Nephron (organoid): ENCODE data around the gene PDE11A.

Experiments
- H3K27ac Mint-ChIP-seq, 3 experiments: 2 replicates each; pipeline ENCODE4 v1.8.0; 2020; ENCODE audit warnings: mixed read lengths in 3 of 3, mild to moderate bottlenecking in 2 of 3, moderate library complexity in 1 of 3
- H3K27me3 Mint-ChIP-seq: 2 replicates; pipeline ENCODE4 v1.8.0; 2021; ENCODE audit warnings: low read depth, mild to moderate bottlenecking, moderate library complexity, mixed read lengths
- H3K36me3 Mint-ChIP-seq: 2 replicates; pipeline ENCODE4 v1.8.0; 2020; ENCODE audit warnings: low read depth, mixed read lengths
- H3K4me1 Mint-ChIP-seq: 2 replicates; pipeline ENCODE4 v1.8.0; 2020; ENCODE audit warnings: mixed read lengths
- H3K4me3 Mint-ChIP-seq, 3 experiments: 2 replicates each; pipeline ENCODE4 v1.8.0; 2020; ENCODE audit warnings: mild to moderate bottlenecking in 3 of 3, mixed read lengths in 3 of 3, moderate library complexity in 2 of 3
- H3K9me3 Mint-ChIP-seq: 2 replicates; pipeline ENCODE4 v1.8.0; 2020; ENCODE audit warnings: mixed read lengths
- TF ChIP-seq, protein P1 (sequence below), 3 experiments: fragments of 200-600 bp; sonication (generic); IDR thresholded peaks; one replicate each; pipeline ENCODE4 v1.5.0; 2021; ENCODE audit warnings: antibody characterized with exemption in 3 of 3; ENCODE audit not compliant: unreplicated experiment in 3 of 3

Gene PDE11A

DNA sequence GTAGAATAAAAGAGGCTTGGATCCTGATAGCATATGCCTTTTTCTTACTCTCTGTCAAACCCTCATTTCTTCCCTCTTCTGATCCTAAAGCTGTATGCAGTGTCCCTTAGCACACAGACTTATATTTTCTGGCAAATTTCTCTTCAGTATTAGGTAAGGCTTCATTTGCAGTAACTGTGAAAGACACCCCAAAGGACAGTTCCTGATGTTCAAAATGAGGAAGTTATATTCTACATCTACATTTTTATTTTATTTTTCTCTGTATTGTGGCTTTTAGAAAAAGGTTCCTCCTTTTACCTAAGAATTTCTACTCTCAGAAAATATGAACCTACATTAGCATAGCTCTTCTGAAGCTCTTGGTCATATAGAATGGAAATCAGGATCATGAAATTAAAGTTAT is 261.7 kb downstream of the PDE11A start:
- Mint-ChIP-seq H3K4me3 (no peak overlapping the region), H3K27me3 (no peaks in the 10 kb centered on the region), H3K27ac (no peak overlapping the region), H3K9me3 (peaks cover 4% of the 10 kb centered on the region), H3K4me1 (no peaks in the 10 kb centered on the region), H3K36me3 (no peaks in the 10 kb centered on the region)
- TF ChIP-seq, protein P1, sequence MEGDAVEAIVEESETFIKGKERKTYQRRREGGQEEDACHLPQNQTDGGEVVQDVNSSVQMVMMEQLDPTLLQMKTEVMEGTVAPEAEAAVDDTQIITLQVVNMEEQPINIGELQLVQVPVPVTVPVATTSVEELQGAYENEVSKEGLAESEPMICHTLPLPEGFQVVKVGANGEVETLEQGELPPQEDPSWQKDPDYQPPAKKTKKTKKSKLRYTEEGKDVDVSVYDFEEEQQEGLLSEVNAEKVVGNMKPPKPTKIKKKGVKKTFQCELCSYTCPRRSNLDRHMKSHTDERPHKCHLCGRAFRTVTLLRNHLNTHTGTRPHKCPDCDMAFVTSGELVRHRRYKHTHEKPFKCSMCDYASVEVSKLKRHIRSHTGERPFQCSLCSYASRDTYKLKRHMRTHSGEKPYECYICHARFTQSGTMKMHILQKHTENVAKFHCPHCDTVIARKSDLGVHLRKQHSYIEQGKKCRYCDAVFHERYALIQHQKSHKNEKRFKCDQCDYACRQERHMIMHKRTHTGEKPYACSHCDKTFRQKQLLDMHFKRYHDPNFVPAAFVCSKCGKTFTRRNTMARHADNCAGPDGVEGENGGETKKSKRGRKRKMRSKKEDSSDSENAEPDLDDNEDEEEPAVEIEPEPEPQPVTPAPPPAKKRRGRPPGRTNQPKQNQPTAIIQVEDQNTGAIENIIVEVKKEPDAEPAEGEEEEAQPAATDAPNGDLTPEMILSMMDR (IDR thresholded peaks at IDR 0.05; ENCODE audit: unreplicated experiment in 3 of 3), result no peak

DNA sequence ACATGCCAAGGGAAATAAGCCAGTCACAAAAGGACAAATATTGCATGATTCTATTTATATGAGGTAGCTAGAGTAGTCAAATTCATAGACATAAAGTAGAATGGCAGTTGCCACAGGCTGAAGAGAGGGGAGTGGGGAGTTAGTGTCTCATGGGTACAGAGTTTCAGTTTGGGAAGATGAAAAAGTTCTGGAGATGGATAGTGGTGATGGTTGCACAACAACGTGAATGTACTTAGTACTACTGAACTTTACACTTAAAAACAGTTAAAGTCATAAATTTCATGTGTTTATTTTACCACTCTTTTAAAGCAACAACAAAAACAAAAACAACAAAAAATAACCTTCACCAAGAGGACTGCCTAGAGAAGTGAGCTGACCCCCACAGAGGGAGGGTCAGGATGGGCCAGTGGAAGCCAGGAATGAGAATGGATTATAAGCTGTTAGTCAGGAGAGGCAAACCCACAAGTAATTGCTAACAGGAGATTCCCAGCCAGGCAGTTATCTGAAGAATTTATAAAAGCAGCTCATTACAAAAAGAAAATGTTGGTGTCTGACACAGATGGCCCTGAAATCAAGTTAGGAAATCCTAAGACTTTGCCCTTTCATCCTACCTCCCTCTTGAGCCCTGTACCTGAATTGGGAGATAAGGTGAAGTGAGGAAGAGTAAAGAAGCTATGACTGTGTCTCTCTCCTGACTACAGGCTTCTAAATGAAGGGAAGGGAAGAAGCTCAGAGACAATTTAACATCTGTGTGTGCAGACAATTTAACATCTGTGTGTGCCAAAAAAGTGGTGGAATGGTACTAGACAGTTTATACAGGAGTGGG is 263.4 kb downstream of the PDE11A start:
- H3K27ac Mint-ChIP-seq, result no peak overlapping the region
- no peaks in the 10 kb centered on the region for H3K27me3 Mint-ChIP-seq

DNA sequence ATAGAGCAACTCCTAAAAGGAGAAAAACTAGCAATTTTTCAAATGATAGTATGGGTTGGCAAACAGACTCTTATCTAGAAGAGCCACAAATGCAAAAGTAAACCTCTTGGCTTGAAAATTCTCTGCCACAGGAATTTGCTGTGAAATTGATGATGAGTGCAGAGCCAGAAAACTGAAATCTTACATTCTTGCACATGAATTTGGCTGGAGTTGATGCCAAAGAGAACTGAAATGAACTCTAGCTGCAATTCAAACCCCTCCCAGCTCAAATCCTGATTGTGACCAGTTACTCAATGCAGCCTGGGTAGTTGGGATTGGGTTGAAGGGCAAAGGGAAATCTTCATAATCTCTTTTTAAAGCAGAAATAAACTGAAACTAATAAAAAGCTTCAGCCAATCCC is 266.6 kb downstream of the PDE11A start:
- no peaks in the 10 kb centered on the region for H3K27me3 Mint-ChIP-seq
- H3K27ac Mint-ChIP-seq, result no peak overlapping the region
- H3K4me1 Mint-ChIP-seq, result no peaks in the 10 kb centered on the region
- H3K36me3 Mint-ChIP-seq, result no peaks in the 10 kb centered on the region
- no peak overlapping the region for H3K4me3 Mint-ChIP-seq
- TF ChIP-seq, protein P1 (IDR thresholded peaks at IDR 0.05; ENCODE audit: unreplicated experiment in 3 of 3), result no peak
- peaks cover 8% of the 10 kb centered on the region for H3K9me3 Mint-ChIP-seq

More for the DNA sequence above, 263.4 kb downstream of the PDE11A start:
- H3K4me1 Mint-ChIP-seq, result no peaks in the 10 kb centered on the region
- H3K4me3 Mint-ChIP-seq, result no peak overlapping the region
- no peaks in the 10 kb centered on the region for H3K36me3 Mint-ChIP-seq
- TF ChIP-seq, protein P1 (IDR thresholded peaks at IDR 0.05; ENCODE audit: unreplicated experiment in 3 of 3), result no peak
- peaks cover 8% of the 10 kb centered on the region for H3K9me3 Mint-ChIP-seq

DNA sequence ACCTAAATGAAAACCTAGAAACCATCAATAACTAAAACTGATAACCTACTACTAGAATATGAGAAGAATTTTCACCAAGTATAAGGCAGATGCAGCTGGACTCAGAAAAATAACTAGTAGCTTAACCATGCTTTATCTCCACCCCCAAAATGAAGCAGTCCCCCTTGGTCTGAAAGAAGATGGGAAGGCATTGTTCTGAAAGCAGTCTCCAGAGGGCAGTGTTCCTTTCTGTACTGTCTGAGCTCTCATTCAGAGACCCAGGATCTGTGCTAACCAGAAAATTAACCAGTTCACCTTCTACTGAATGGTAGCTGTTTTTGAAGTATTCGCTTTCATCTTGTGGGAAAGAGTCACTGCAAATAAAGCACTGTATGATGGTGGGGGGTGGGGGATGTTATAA is 273.0 kb downstream of the PDE11A start:
- Mint-ChIP-seq H3K4me3 (no peak overlapping the region), H3K27ac (no peak overlapping the region)

DNA sequence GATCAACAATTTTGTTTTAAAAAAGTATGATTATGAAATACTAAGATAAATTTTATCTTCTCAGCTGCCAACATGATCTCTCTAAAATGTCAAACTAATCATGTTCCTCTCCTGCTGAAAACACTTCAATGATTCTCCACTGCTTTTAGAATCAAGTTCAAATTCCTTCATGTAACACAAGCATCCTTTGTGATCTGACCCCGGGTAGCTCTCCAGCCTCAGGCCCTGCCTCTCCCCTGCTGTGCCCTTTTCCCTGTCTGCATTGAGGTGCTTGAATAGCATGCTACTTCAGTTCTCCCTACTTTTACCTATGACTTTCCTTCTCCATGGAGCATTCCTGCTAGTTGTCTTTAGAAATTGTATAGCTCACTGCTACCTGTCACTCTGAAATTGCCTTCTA is 274.8 kb downstream of the PDE11A start:
- H3K4me1 Mint-ChIP-seq, result no peaks in the 10 kb centered on the region
- peaks cover 3% of the 10 kb centered on the region for H3K27me3 Mint-ChIP-seq
- TF ChIP-seq, protein P1 (IDR thresholded peaks at IDR 0.05; ENCODE audit: unreplicated experiment in 3 of 3), result no peak
- no peak overlapping the region for H3K4me3 Mint-ChIP-seq
- no peak overlapping the region for H3K27ac Mint-ChIP-seq
- no peaks in the 10 kb centered on the region for H3K9me3 Mint-ChIP-seq
- H3K36me3 Mint-ChIP-seq, result no peaks in the 10 kb centered on the region

More for the DNA sequence above, 273.0 kb downstream of the PDE11A start:
- TF ChIP-seq, protein P1 (IDR thresholded peaks at IDR 0.05; ENCODE audit: unreplicated experiment in 3 of 3), result peak; percentile 47 to 61 (median 52)
- H3K27me3 Mint-ChIP-seq, result no peaks in the 10 kb centered on the region
- no peaks in the 10 kb centered on the region for H3K4me1 Mint-ChIP-seq
- no peaks in the 10 kb centered on the region for H3K36me3 Mint-ChIP-seq
- H3K9me3 Mint-ChIP-seq, result no peaks in the 10 kb centered on the region
